HG03175 (cell line): Measurements from ENCODE around the gene MTA3.
"Not testable (repeated sequence)": the region's sequence is repeated elsewhere in the genome, so short reads cannot be mapped to it uniquely, and the experiment has no call there.

Experiments
- ATAC-seq: cut with Tn5 transposase; IDR thresholded peaks from one replicate; pipeline ENCODE4 v1.9.1; 2021; ENCODE audit warnings: mild to moderate bottlenecking, moderate library complexity; ENCODE audit not compliant: unreplicated experiment

MTA3 gene

DNA sequence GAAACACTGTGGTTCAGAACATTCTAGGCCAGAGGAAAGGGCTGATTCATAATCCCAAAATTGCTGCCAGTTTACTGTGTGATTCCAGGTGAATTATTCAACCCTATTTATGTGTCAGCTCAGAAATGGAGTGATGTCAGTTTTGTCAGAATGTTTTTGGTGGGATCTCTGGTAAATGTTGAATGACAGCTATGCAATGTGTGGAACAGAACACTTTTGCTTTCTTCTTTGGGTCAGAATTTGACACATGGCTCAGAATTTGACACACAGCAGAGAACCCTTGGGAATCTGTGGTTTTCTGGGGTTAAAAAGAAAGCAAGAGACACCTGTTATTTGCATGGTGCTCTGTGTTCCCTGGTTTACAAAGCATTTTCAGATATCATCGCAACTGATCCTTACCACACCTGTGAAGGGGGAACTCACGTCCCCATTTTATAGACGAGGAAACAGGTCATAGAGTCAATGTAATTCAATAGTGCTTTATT lies 1.6 kb upstream of the MTA3 start:
- no peak for ATAC-seq

GRCh38 chr2:42567364-42567763 lies 1.1 kb upstream of the MTA3 start:
- ATAC-seq: no peak

DNA sequence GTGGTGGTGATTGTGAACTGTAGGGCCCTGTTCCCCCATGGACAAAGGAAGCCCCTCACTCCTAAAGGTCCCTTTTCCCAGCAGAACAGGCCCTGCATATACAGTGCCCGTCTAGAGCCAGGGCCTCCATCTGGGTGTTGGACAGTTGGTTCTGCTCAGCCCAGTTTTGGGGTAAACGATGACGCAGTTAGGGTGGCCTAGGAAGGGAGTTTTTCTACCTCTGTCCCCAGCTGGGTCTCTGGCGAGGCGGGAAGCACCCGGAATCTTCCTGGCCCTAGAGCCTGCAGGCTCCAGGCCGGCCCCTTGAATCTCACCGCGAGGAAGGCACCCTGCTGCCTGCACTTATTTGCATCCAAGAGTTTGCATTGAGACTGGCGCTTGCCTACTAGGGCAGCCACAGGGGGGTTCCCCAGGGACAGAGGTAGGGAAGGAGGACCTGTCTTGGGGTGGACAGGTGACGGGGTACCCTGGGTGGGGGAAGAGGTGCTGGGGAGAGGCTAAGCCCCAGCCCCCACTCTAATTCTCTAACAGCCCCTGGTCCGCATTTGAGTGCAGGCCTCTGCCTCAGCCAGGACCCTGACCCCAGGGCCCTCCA lies 529 bp upstream of the MTA3 start:
- peak; percentile 57 for ATAC-seq

GRCh38 chr2:42569116-42569711 lies 782 bp downstream of the MTA3 start:
- ATAC-seq: peak; percentile 17

GRCh38 chr2:42569883-42570282 lies 1.5 kb downstream of the MTA3 start:
- no peak for ATAC-seq

GRCh38 chr2:42572297-42573081 lies 4.1 kb downstream of the MTA3 start:
- no peak for ATAC-seq

- no peak for ATAC-seq
These were observed 4.8 kb downstream of the MTA3 start for GRCh38 chr2:42573256-42573655.

DNA sequence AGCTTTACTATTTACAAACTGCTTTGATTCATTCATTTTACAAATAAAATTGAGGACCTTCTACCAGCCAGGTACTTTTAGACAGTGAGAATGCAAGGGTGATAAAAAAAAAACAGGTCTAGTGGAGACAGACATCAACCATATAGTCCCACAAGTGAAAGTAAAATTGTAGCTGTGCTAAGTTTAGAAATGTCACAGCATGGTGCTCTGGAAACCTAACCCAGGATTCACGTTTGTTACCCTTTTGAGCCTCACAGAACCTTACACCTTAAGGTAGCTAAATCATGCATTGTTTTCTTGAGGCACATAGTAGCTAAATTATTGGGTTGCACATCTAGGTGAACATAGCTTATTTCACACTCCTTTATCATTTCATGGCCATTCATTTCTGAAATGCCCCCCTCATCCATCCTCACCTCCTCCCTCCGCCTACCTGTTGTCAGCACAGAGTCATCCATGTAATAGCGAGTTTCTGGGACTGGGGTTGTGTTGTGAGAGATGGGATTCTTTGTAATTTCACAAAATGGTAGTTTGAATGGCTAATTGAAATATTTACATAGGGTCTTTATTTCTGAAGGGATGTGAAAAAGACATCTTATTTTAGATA lies 7.1 kb downstream of the MTA3 start:
- no peak for ATAC-seq

DNA sequence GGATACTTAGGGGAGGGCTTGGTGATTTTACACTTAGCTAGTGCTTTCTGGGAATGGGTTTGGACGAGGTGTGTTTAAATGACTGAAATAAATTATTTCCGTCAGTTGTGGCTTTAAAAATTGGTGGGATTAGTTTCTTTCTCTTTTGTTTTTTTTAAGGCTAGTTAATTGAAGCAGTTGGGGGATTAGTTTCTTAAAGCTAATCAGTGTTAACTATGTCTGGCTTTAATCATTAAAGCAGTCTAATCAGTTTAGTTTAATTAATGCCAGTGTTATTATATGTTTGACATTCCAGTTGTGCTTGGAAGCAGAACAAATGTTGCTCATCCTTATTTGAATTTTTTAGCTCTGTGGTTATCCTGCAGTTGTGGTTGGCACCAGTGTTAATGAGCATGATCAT lies 10.2 kb downstream of the MTA3 start:
- no peak for ATAC-seq

DNA sequence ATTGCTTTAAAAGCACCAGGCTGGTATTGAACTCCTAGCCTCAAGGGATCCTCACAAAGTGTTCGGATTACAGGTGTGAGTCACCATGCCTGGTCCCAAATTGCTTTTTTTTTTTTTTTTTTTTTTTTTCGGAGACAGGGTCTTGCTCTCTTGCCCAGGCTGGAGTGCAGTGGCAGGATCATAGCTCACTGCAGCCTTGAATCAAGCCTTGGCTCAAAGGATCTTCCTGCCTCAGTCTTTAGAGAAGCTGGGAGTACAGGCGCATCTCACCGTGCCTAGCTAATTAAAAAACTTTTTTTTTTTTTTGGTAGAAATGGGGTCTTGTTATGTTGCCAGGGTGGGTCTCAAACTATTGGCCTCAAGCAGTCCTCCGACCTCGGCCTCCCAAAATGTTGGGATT lies 12.8 kb downstream of the MTA3 start:
- no peak for ATAC-seq

GRCh38 chr2:42584628-42585027 lies 16.2 kb downstream of the MTA3 start:
- not testable (repeated sequence) for ATAC-seq

GRCh38 chr2:42585779-42586178 lies 17.3 kb downstream of the MTA3 start:
- no peak for ATAC-seq

DNA sequence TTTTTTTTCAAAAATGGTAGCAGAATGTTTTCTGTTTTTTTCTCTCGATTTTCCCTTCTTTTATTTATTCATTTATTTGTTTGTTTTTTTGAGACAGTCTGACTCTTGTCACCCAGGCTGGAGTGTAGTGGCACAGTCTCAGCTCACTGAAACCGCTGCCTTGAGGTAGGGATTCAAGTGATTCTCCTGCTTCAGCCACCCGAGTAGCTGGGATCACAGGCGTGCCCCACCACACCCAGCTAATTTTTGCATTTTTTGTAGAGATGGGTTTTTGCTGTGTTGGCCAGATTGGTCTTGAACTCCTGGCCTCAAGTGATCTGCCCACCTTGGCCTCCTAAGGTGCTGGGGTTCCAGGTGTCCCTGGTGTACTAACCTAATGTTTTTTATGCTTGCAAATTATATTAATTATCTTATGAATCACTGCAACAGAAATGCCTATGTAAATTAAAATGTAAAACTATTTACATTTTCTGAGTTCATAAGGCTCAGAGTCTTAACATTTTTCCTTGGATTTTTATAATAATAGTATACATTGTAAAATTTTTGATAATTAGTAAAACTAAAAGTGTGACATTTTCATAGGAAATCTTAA lies 19.2 kb downstream of the MTA3 start:
- ATAC-seq: no peak

DNA sequence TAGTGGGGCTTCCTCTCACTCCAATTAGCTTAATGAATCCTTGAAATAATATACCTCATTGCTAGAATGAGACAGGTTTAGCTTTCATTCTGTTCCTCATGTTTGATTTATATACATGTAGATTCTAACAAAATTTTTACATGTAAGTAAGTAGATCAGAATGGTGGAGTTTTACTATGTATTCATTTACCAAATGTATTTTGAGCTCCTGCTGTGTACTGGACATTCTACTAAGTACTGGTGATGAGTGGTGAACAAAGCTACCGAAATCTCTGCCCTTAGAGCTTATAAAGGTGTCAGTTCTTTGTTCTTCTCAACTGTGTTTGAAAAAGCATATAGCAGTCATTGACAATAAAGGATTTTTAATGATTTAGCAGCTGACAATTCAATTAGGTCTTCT lies 19.7 kb downstream of the MTA3 start:
- ATAC-seq: no peak

DNA sequence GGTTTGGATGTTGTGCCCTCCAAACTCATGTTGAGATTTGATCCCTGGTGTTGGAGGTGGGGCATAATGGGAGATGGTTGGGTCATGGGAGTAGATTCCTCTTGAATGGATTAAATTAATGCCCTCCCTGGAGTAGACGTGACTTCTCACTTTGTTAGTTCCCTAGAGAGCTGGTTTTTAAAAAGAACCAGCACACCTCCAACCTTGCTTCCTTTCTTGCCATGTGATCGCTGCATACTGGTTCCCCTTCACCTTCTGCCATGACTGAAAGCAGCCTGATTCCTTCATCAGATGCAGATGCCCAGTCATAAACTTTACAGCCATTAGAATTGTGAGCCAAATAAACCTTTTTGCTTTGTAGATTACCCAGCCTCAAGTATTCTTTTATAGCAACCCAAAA lies 21.7 kb downstream of the MTA3 start:
- no peak for ATAC-seq

GRCh38 chr2:42593282-42593681 lies 24.9 kb downstream of the MTA3 start:
- ATAC-seq: no peak

GRCh38 chr2:42598656-42599055 lies 30.2 kb downstream of the MTA3 start:
- ATAC-seq: no peak

DNA sequence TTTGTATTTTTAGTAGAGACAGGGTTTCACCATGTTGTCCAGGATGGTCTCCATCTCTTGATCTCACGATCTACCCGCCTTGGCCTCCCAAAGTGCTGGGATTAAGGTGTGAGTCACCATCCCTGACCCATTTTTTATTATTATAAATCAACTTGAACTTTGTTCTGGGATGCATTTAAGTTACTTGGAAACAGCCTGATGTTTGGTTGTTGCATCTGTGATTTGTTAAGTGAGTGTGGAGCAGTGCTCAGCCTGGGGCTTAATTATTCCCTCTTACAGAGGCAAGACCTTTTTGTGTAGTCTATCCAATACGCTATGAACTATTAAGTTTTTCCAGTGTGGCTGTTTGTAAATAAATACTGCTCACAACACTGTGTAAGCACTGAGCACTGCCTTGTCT lies 32.6 kb downstream of the MTA3 start:
- ATAC-seq: no peak

GRCh38 chr2:42602218-42602875 lies 33.9 kb downstream of the MTA3 start:
- no peak for ATAC-seq

GRCh38 chr2:42602876-42603219 lies 34.4 kb downstream of the MTA3 start:
- ATAC-seq: no peak

DNA sequence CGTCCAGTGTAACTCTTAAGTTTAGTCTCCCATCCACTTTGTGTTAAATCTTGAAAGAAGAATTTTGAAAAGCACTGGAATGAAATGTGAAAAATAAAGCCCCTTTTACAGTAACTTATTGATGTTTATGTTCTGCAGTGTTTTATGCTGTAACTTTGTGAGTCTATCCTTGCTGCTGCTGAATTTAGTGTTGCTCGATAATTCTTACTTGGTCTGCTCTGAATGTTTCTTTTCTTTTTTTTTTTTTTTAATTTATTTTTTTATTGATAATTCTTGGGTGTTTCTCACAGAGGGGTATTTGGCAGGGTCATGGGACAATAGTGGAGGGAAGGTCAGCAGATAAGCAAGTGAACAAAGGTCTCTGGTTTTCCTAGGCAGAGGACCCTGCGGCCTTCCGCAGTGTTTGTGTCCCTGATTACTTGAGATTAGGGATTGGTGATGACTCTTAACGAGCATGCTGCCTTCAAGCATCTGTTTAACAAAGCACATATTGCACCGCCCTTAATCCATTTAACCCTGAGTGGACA lies 36.0 kb downstream of the MTA3 start:
- ATAC-seq: not testable (repeated sequence)
